DMS53 treated with DMSO at 0.1 percent for 48 hours (cell line): ENCODE results near the gene SNTB2.

Source experiments
- DNase-seq: peaks from one replicate; lab custom pipeline; 2025; ENCODE audit not compliant: unreplicated experiment; lab: John Stamatoyannopoulos, UW

Gene SNTB2

DNA sequence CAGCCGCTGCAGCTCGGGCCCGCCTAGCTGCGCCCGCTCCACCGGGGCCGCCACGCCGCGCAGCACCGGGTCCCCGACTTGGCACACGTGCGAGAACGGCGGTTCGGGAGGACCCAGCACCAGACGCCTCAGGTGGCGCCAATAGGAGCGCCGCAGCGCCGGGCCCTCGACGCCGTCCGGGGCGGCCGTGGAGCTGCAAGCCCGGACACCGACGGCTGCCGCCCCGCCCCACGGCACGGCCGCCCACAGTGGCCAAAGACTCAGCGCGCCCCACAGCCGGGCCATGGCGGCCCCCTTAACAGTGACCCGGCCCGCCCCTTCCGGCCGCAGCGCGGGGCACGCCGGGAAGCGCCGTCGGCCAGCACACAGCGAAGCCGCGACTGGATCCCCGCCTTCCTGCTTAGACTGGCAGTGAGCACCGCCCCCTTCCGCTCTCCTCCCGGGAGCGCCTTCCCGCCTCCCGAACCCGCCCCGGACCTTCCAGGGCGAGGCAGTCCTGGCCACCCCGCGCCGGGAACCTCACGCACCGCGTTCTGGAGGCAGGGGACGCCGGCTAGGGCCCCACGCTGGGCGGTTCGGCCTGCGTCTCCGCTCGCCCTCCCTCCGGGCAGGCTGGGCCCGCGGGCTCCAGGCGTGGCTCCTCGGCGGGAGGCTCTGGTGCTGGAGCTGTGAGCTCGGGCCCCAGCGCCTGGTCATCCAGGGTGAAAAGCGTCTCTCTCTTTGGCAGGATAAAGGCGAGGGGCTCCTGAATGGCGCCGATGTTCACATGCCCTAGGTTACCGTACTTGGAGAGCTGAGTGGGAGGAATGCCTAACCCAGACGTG is 143.5 kb downstream of the SNTB2 start, which contains the start of gene PDF:
Gene PDF (minus strand): TSS at position 303 of the 824 bp plus-strand sequence. CDS start 18 bp downstream, at position 285.
- peak; percentile 75 for DNase-seq

DNA sequence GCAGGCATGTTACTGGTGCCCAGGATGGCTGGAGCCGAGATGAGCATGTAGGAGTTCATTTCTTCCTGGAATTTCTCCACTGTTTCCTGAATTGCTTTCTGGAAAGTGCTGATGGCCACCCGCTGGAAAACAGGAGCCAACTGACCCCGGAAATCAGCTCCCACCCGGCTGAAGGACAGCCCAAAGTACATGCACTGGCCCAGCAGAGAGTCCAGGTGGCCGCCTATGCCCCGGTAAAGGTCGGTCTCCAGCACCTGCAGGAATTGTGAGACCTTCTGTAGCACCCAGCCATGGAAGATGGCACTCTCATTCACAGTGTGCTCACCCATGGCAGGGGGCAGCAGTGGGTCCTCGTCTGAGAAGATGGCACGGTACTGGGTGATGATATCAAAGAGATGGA is 147.7 kb downstream of the SNTB2 start:
- DNase-seq = no peak

DNA sequence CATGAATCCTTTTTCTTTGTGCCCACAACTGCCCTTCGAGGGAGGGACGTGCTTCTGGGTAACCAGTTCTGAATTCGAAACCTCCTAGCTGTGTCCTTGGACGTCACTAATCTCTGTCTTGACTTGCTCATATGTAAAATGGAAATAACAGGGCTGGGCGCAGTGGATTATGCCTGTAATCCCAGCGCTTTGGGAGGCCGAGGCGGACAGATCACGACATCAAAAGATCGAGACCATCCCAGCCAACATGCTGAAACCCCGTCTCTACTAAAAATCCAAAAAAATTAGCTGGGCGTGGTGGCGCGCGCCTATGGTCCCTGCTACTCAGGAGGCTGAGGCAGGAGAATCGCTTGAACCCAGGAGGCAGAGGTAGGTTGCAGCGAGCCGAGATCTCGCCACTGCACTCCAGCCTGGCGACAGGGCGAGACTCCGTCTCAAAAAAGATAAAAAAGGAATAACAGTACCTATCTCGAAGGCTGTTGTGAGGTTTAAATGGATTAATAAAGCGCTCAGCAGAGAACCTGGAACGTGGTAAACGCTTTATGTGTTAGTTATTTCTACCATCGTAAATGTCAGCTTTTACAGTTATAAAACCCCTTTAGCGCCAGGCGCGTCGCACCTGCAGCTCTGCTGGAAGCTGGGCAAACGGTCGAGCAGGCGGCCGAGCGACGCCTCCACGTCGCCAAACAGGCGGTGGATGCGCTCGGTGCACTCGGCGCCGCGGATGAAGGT is 151.8 kb downstream of the SNTB2 start:
- DNase-seq = no peak

DNA sequence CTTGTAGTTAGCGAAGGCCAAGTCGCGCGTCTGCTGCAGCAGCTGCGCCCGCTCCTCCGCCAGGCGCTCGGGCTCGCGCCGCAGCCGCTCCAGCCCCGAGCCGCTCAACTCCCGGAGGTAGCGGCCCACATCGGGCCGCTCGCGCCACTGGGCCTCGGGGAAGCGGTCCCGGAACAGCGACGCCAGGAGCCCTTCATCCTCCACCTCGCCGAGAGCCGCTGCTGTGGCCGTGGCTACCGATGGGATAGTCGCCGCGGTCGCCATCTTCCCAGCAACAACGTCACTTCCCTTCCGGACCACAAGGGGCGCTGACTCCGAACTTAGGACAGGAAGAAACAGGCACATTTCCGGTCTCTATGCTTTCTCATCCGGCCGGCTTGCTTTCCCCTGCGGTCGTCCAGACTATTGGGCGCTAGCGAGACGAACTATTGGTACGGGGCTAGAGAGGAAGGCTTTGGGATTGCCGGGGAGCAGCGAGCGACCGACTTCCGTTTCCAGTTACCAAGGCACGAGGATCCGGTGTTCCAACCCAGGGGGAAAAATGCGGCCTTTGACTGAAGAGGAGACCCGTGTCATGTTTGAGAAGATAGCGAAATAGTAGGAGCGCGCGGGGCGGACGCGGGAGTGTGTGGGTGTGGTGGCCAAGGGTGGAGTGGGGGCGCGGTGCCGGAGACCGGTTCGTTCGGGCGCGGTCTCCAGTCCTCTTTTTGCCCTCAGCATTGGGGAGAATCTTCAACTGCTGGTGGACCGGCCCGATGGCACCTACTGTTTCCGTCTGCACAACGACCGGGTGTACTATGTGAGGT is 152.5 kb downstream of the SNTB2 start, which contains the start of the genes COG8 and NIP7:
Gene COG8 (minus strand): TSS at position 276 of the 806 bp plus-strand sequence. CDS start 12 bp downstream, at position 264.
Gene NIP7 (plus strand): TSS at position 484 of the 806 bp plus-strand sequence. CDS start 58 bp downstream, at position 542.
- DNase-seq = peak; percentile 92

DNA sequence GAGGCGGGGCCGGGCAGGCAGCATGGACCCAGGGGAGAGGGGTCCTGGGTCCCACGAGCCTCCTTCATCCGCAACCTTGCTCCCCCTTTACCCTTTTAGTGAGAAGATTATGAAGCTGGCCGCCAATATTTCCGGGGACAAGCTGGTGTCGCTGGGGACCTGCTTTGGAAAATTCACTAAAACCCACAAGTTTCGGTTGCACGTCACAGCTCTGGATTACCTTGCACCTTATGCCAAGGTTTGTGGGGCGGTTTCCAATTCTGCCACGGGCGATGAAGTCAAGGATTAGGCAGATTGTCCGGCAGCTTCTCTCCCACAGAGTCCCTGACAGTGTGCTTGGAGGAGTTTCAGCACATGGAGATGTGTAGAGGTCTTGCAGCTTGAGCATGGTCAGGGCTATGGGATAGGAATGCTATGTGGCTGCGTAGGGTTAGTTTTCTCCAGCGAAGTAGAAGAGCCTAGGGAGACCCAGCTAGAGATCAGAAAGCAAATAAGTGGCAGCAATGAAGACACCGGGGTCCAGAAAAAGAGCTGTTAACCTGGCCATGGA is 153.2 kb downstream of the SNTB2 start:
- no peak for DNase-seq

DNA sequence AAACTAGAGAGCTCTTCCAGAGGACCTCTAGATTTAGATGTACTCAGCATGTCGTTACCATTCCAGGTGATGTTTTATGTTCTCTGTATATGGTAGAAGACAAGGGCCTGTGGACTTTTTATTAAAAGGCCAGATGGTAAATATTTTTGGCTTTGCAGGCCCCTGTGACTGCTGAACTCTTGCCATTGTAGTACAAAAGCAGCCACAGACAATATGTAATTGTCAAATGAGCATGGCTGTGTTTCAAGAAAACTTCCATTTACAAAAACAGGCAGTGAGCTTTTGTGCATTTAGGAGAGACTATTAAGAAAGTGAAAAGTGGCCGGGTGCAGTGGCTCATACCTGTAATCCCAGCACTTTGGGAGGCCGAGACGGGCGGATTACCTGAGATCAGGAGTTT is 157.2 kb downstream of the SNTB2 start:
- DNase-seq = no peak

DNA sequence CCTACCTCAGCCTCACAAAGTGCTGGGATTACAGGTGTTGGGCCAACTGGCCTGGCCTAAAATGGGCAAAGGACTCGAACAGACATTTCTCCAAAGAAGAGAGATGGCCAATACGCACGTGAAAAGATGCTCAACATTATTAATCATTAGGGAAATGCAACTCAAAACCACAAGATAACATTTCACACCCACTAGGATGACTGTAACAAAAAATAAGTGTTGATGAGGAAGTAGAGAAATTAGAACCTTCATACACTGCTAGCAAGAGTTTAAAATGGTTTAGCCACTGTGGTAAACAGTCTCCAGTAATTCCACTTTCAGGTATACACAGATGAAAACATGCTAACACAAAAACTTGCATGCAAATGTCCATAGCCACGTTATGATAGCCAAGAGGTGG is 159.0 kb downstream of the SNTB2 start:
- no peak for DNase-seq

DNA sequence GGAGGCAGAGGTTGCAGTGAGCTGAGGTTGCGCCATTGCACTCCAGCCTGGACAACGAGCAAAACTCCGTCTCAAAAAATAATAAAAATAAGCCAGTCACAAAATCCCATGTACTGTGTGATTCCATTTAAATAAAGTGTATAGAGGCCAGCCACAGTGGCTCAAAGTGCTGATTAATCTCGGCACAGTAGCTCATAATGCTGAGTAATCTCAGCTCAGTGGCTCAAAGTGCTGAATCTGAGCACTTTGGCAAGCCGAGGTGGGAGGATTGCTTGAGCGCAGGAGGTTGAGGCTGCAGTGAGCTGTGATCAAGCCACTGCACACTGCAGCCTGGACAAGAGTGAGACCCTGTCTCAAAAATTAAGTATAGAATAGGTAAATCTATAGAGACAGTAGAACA is 159.7 kb downstream of the SNTB2 start:
- DNase-seq = no peak

DNA sequence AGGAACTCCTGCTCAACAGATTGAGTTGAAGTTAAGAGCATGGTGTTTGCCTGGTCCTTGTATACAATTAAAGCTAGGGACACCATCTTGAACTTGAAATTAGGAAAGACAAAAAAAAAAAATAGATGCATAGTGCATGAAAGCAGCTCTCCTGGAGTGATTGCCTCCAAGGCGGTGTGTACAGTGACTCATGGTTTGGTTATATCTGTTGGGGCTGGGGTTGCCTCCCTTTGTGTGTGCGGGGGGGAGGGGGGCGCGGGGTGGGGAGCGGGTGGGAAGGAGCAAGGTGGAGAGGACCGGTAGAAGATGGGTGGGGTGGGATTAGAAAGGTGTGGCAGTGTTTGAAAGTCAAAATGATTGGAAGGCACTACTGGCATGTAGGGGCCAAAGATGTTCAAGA is 161.3 kb downstream of the SNTB2 start:
- DNase-seq = no peak

DNA sequence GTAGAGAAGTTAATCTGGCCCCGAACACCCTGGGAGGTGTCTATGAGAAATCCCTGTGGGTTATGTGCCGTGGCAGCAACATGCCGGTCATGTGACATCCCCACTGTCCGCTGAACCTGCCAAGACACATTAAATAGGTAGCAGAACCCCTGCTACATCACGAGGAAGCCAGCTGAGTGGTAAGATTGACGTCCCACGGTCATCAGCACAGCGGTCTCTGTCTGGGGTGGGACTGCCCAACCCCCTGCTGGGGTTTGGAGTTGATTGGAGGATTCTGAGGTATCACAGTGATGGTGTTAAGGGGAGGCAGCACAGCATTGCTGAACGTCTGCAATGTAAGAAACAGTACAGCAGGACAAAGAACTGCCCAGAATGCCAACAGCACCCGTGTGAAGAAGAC is 162.6 kb downstream of the SNTB2 start:
- no peak for DNase-seq

DNA sequence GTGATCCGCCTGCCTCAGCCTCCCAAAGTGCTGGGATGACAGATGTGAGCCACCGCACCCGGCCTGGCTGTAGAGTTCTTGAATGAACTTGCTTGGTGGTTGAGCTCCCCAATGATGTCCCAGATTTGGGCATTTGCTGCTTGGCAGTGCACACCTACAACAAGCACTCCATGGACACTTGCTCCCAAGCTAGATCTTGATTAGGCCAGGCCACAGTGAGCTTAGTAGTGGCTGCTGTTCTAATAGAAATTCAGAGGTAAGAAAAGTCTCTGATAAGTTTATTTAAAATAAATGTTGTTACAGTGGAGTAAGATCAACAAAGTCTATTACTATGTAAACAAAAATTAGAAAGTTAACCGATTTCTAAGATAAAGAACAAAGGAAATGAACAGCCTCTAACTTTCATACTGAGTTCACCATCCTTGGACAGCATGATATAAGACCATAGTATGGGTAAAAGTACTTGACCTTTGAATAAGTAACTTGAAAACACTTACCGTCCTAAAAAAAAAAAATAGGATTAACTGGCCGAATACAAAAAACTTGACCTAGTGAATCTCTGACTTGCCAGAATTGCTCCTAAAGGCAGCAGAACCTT is 163.7 kb downstream of the SNTB2 start:
- DNase-seq = no peak

DNA sequence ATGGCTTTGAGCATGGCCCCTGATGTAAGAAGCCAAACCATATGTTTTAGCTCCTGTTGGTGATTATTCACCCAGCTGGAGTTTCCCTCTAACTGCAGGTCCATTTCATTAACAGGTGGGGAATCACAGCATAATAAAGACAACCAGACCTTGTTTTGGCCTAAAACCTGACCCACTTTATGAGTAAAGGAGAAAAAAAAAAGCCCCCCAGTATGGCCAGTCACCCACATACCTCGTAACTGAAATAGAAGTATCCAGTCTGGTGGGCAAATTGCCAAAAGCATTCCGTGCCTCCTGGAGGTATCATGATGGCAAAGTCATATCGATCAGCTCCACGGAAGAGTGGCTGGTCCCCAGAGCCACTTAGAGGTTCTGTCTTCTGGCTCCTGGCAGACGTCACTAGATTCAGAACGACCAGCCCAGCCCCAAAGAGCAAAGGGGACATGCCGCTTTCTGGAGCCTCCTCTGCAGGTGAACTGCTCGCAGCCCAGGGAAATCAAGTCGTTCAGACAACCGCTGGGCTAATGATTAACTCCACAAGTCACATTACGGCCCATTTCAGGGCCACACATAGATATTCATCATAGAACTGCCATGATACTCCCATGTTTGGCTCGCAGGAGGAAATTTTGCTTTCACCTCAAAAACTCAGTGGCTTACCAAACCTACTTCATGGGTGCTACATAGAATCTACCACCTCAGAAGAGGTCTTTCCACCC is 164.5 kb downstream of the SNTB2 start, which contains the start of gene TMED6:
Gene TMED6 (minus strand): TSS at position 478 of the 719 bp plus-strand sequence. CDS start 33 bp downstream, at position 445.
- DNase-seq = peak; percentile 77
